ENCODE measurements around the gene HMGN2.

Gene HMGN2

DNA sequence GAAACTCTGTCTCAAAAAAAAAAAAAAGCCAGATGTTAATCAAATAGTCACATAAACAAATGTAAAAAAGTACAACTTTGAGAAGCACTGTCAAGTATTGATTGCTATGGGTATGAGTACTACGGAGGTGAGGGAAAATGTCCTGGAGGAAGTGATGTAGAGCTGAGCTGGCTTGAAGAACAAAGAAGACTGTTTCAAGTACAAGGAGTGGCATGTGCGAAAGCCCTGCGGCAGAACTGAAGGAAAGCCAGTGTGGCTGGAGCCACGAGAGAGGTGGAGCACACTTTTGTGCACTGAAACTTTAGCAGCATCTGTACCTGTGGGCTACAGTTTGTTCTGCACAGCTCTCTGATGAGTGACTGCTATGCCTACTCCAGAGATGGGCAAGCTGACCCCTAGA lies 51.9 kb downstream of the HMGN2 start:
- no peak overlapping the region for H3K27ac Mint-ChIP-seq
- H3K4me3 Mint-ChIP-seq: no peak overlapping the region

More for the DNA sequence above, 51.9 kb downstream of the HMGN2 start:
- Mint-ChIP-seq H3K36me3 (ENCODE audit: insufficient read depth) (peaks cover 1% of the 10 kb centered on the region), H3K9me3 (no peaks in the 10 kb centered on the region), H3K27me3 (peaks cover 12 to 25% of the 10 kb centered on the region in 2 donors), H3K4me1 (ENCODE audit: low read depth in 2 of 2) (peaks cover 3 to 4% of the 10 kb centered on the region in 2 donors)
- ATAC-seq (replicated peaks): no peak
- no peak for DNase-seq
